Colon (tissue), 2 donors: ENCODE results near the gene ADGRG7.
A peak's percentile ranks its signal among the peaks of the same experiment; 100 is the strongest.
"Not testable (repeated sequence)": the region's sequence is repeated elsewhere in the genome, so short reads cannot be mapped to it uniquely, and the experiment has no call there.

Experiments used
- FAIRE-seq: peaks from 2 replicates; lab custom pipeline; 2012; peaks lifted over from hg19 to GRCh38; lab: Jason Lieb, UNC
- donor health status: control.
- donor health status: control.

Gene ADGRG7

GRCh38 chr3:100609305-100609704 lies at the start of gene ADGRG7:
Gene ADGRG7, plus strand, starts transcription at chr3:100609601. Its CDS starts 256 bp downstream, at chr3:100609857.
- no peak for FAIRE-seq

- FAIRE-seq = no peak
Observed at GRCh38 chr3:100560426-100560825, 49.0 kb upstream of the ADGRG7 start.

GRCh38 chr3:100561459-100562158 lies 47.8 kb upstream of the ADGRG7 start:
- no peak for FAIRE-seq

- FAIRE-seq = no peak
Observed at GRCh38 chr3:100562224-100562857, 47.1 kb upstream of the ADGRG7 start.

GRCh38 chr3:100563228-100563627 lies 46.2 kb upstream of the ADGRG7 start:
- no peak for FAIRE-seq

- no peak for FAIRE-seq
Observed at GRCh38 chr3:100563652-100564211, 45.7 kb upstream of the ADGRG7 start.

- FAIRE-seq = no peak
Observed at GRCh38 chr3:100570811-100571210, 38.6 kb upstream of the ADGRG7 start.

GRCh38 chr3:100574536-100574935 lies 34.9 kb upstream of the ADGRG7 start:
- no peak for FAIRE-seq

GRCh38 chr3:100575704-100576103 lies 33.7 kb upstream of the ADGRG7 start:
- FAIRE-seq = no peak

- FAIRE-seq = no peak
Observed at GRCh38 chr3:100577382-100578008, 31.9 kb upstream of the ADGRG7 start.

GRCh38 chr3:100578646-100579045 lies 30.8 kb upstream of the ADGRG7 start:
- no peak for FAIRE-seq

GRCh38 chr3:100580147-100580546 lies 29.3 kb upstream of the ADGRG7 start:
- FAIRE-seq = no peak

GRCh38 chr3:100581650-100582049 lies 27.8 kb upstream of the ADGRG7 start:
- no peak for FAIRE-seq

GRCh38 chr3:100582157-100582556 lies 27.2 kb upstream of the ADGRG7 start:
- not testable (repeated sequence) for FAIRE-seq

GRCh38 chr3:100584101-100584660 lies 25.2 kb upstream of the ADGRG7 start:
- no peak for FAIRE-seq

GRCh38 chr3:100586832-100587231 lies 22.6 kb upstream of the ADGRG7 start:
- FAIRE-seq = no peak

GRCh38 chr3:100588251-100588650 lies 21.1 kb upstream of the ADGRG7 start:
- no peak for FAIRE-seq

GRCh38 chr3:100590114-100590839 lies 19.1 kb upstream of the ADGRG7 start:
- FAIRE-seq = peak; percentile 58

GRCh38 chr3:100590840-100591147 lies 18.6 kb upstream of the ADGRG7 start:
- FAIRE-seq = no peak

- FAIRE-seq = peak; percentile 91
Observed at GRCh38 chr3:100591411-100591810, 18.0 kb upstream of the ADGRG7 start.

- FAIRE-seq = no peak
Observed at GRCh38 chr3:100600181-100601042, 9.0 kb upstream of the ADGRG7 start.
